ENCODE measurements around the gene KIF21B.

Gene KIF21B

GRCh38 chr1:201042779-201043461, 19.4 kb upstream of the KIF21B start:
- peak; percentile 12 to 18 for DNase-seq

GRCh38 chr1:201041011-201041410, 17.5 kb upstream of the KIF21B start:
- no peak for DNase-seq

GRCh38 chr1:201039876-201040275, 16.4 kb upstream of the KIF21B start:
- no peak for DNase-seq

GRCh38 chr1:201039418-201039817, 15.9 kb upstream of the KIF21B start:
- no peak for DNase-seq

GRCh38 chr1:201038186-201038876, 14.8 kb upstream of the KIF21B start:
- DNase-seq, result no peak

GRCh38 chr1:201036188-201036842, 12.8 kb upstream of the KIF21B start:
- no peak for DNase-seq

GRCh38 chr1:201034671-201035070, 11.2 kb upstream of the KIF21B start:
- DNase-seq, result no peak

GRCh38 chr1:201032408-201032807, 8.9 kb upstream of the KIF21B start:
- DNase-seq, result no peak

GRCh38 chr1:201028461-201028889, 5.0 kb upstream of the KIF21B start:
- no peak for DNase-seq

- DNase-seq, result no peak
These were observed 3.3 kb upstream of the KIF21B start for GRCh38 chr1:201026836-201027235.

- no peak for DNase-seq
These were observed 2.7 kb upstream of the KIF21B start for GRCh38 chr1:201026234-201026633.

- DNase-seq, result no peak
These were observed 2.1 kb upstream of the KIF21B start for GRCh38 chr1:201025571-201026002.

- DNase-seq, result no peak
These were observed 1.1 kb upstream of the KIF21B start for GRCh38 chr1:201024625-201024998.

- DNase-seq, result no peak
These were observed 558 bp upstream of the KIF21B start for GRCh38 chr1:201023920-201024624.

GRCh38 chr1:201022820-201023516, 546 bp downstream of the KIF21B start:
- no peak for DNase-seq

- DNase-seq, result no peak
These were observed 1.1 kb downstream of the KIF21B start for GRCh38 chr1:201022493-201022819.

GRCh38 chr1:201021630-201022492, 1.7 kb downstream of the KIF21B start:
- no peak for DNase-seq

- DNase-seq, result no peak
These were observed 2.5 kb downstream of the KIF21B start for GRCh38 chr1:201020721-201021629.

- DNase-seq, result no peak
These were observed 3.4 kb downstream of the KIF21B start for GRCh38 chr1:201020040-201020591.

GRCh38 chr1:201019321-201019977, 4.1 kb downstream of the KIF21B start:
- DNase-seq, result no peak

Data from NCI-H1930 (cell line).